HepG2 (cell line): ENCODE measurements around the gene WDR54. TPM values are rescaled to one million over a fixed set of nuclear protein-coding genes. Genes with fewer than 3 reads are reported as not detected.

Source experiments
- DZIP1 ChIP-seq: sonication (generic); formaldehyde crosslinking; IDR thresholded peaks from 2 replicates; pipeline ENCODE4 v1.5.0; 2020; ENCODE audit warnings: mild to moderate bottlenecking, missing genetic modification reagents
- ETV6 ChIP-seq: sonication (generic); formaldehyde crosslinking; conservative IDR thresholded peaks from 2 replicates; pipeline ENCODE4 v1.4.0; 2020; ENCODE audit warnings: missing genetic modification reagents
- GFI1 ChIP-seq: sonication (generic); formaldehyde crosslinking; IDR thresholded peaks from 2 replicates; pipeline ENCODE4 v1.5.0; 2020; ENCODE audit warnings: missing genetic modification reagents, mild to moderate bottlenecking, borderline replicate concordance
- HDAC6 ChIP-seq: fragments of 200-600 bp; sonication (generic); IDR thresholded peaks from 2 replicates; pipeline ENCODE4 v1.7.0; 2017; ENCODE audit warnings: mild to moderate bottlenecking, antibody characterized with exemption, low read length, low read depth
- HOXA9 ChIP-seq: sonication (generic); formaldehyde crosslinking; IDR thresholded peaks from 2 replicates; pipeline ENCODE4 v1.8.1; 2022; ENCODE audit warnings: missing genetic modification reagents, mild to moderate bottlenecking, moderate library complexity, borderline replicate concordance
- ISX ChIP-seq: sonication (generic); formaldehyde crosslinking; conservative IDR thresholded peaks from 2 replicates; pipeline ENCODE4 v1.5.0; 2020; ENCODE audit warnings: missing genetic modification reagents
- PAXIP1 ChIP-seq: sonication (generic); formaldehyde crosslinking; conservative IDR thresholded peaks from 2 replicates; pipeline ENCODE4 v1.4.0; 2020; ENCODE audit warnings: mild to moderate bottlenecking, missing genetic modification reagents, moderate library complexity
- PTBP1 ChIP-seq: fragments of 200-400 bp; formaldehyde crosslinking; IDR thresholded peaks from 2 replicates; pipeline ENCODE4 v1.6.1; 2018; ENCODE audit warnings: low read length, low read depth; ENCODE audit not compliant: poor library complexity, severe bottlenecking
- SMAD9 ChIP-seq: sonication (generic); formaldehyde crosslinking; IDR thresholded peaks from 2 replicates; pipeline ENCODE4 v1.5.1; 2020; ENCODE audit warnings: mild to moderate bottlenecking, missing genetic modification reagents
- SMARCE1 ChIP-seq: fragments of 450-650 bp; IDR thresholded peaks from 2 replicates; pipeline ENCODE4 v1.6.1; 2017; ENCODE audit warnings: borderline replicate concordance
- TOE1 ChIP-seq: sonication (generic); formaldehyde crosslinking; IDR thresholded peaks from 2 replicates; pipeline ENCODE4 v1.4.0; 2020; ENCODE audit warnings: mild to moderate bottlenecking, missing genetic modification reagents
- ZBTB1 ChIP-seq: sonication (generic); formaldehyde crosslinking; IDR thresholded peaks from 2 replicates; pipeline ENCODE4 v1.4.0; 2020; ENCODE audit warnings: missing genetic modification reagents, borderline replicate concordance
- ZNF337 ChIP-seq: sonication (generic); formaldehyde crosslinking; IDR thresholded peaks from 2 replicates; pipeline ENCODE4 v1.5.1; 2020; ENCODE audit warnings: missing genetic modification reagents, low read depth, mild to moderate bottlenecking, borderline replicate concordance
- ZNF484 ChIP-seq: sonication (generic); formaldehyde crosslinking; IDR thresholded peaks from 2 replicates; pipeline ENCODE4 v1.5.1; 2020; ENCODE audit warnings: mild to moderate bottlenecking, low read depth, missing genetic modification reagents, borderline replicate concordance
- ZNF724P ChIP-seq: sonication (generic); formaldehyde crosslinking; IDR thresholded peaks from 2 replicates; pipeline ENCODE4 v1.8.0; 2022; ENCODE audit warnings: missing genetic modification reagents, borderline replicate concordance
- polyA plus RNA-seq, 8 experiments: library from polyadenylated mRNA; depleted of rRNA in 3 of 8; stranded (reverse) in 7 of 8; unstranded in 1 of 8; fragments of >200 nt; fragmentation: Illumina TruSeq in 4 of 8; extraction: Trizol in 4 of 8; gene quantifications; 2 replicates each; pipeline versions ENCODE4 v1.2.1 to v1.2.3, GENCODE V29; 2011 to 2016; ENCODE audit warnings: low read depth in 4 of 8, missing spikeins in 1 of 8, mixed read lengths in 1 of 8; ENCODE audit not compliant: insufficient read depth in 1 of 8
- total RNA-seq, 5 experiments: library from RNA; depleted of rRNA; stranded (reverse); fragments of >200 nt; fragmentation: Illumina TruSeq; extraction: Trizol; gene quantifications; 2 replicates each; pipeline ENCODE4 v1.2.3, GENCODE V29; 2016; ENCODE audit warnings: low read depth in 1 of 5
- TF ChIP-seq, protein P1 (sequence below): sonication (generic); formaldehyde crosslinking; IDR thresholded peaks from 2 replicates; pipeline ENCODE4 v1.4.0; 2020; ENCODE audit warnings: mild to moderate bottlenecking, missing genetic modification reagents

The WDR54 gene
- total and polyA plus RNA-seq, 2 of the 13 experiments (the other 11 are each of a cell fraction or from before 2014, with no cell fraction given): 2.0 to 17.3 TPM

GRCh38 chr2:74421221-74421870, at the start of gene WDR54, which contains the start of gene C2orf81 (continued):
- TF ChIP-seq, protein P1, sequence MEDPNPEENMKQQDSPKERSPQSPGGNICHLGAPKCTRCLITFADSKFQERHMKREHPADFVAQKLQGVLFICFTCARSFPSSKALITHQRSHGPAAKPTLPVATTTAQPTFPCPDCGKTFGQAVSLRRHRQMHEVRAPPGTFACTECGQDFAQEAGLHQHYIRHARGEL (CRISPR knock-in tag): no peak; the same call in 1 of the 2 replicates
- TF ChIP-seq SMAD9 (CRISPR knock-in tag): peak; percentile 86; the same call in 1 of the 2 replicates
- TF ChIP-seq PTBP1: no peak
- 0 out of 2 replicates have a peak, but pooled peaks have one; percentile 58 for TF ChIP-seq ZNF337
- no peak for TF ChIP-seq ZBTB1 (CRISPR knock-in tag)
- TF ChIP-seq ZNF724P (CRISPR knock-in tag): no peak; the same call in 1 of the 2 replicates
- TF ChIP-seq ETV6 (CRISPR knock-in tag): no peak
- peak; percentile 72 for TF ChIP-seq GFI1 (CRISPR knock-in tag)
- peak; percentile 42 for TF ChIP-seq HOXA9 (CRISPR knock-in tag)
- TF ChIP-seq HDAC6: no peak
- TF ChIP-seq DZIP1 (CRISPR knock-in tag): no peak
- peak; percentile 46 for TF ChIP-seq PAXIP1 (CRISPR knock-in tag)
- TF ChIP-seq TOE1: no peak
- TF ChIP-seq SMARCE1: no peak
- peak; percentile 44; the same call in 1 of the 2 replicates for TF ChIP-seq ZNF484 (CRISPR knock-in tag)
- TF ChIP-seq ISX (CRISPR knock-in tag): no peak
